ENCODE data around the gene DSG4.

GRCh38 chr18:31439807-31440325, 63.3 kb downstream of the DSG4 start:
- TF ChIP-seq CTCF (IDR thresholded peaks at IDR 0.05; ENCODE audit: low read length), result no peak
- no peak for TF ChIP-seq EZH2phosphoT487 (IDR thresholded peaks at IDR 0.05; ENCODE audit: low read length)
- no peak for TF ChIP-seq EZH2 (optimal IDR thresholded peaks at IDR 0.05; ENCODE audit: low read depth, low read length)
